Tibial nerve (tissue), 4 donors: ENCODE measurements around the gene CTSF. TPM values are rescaled to one million over a fixed set of nuclear protein-coding genes. Genes with fewer than 3 reads are reported as not detected.
"Not testable (repeated sequence)": the region's sequence is repeated elsewhere in the genome, so short reads cannot be mapped to it uniquely, and the experiment has no call there.

Experiments used
- DNase-seq, 2 donors: peaks; one replicate each; pipeline ENCODE4 v3.0.0-alpha.2; 2019; ENCODE audit warnings: low spot score in 2 of 2
- H3K27ac ChIP-seq, 4 donors: fragments of 200-600 bp; sonication (generic) in 3 of 4; one replicate each; pipeline ENCODE4 v1.5.1; 2017 to 2019; ENCODE audit warnings: mild to moderate bottlenecking in 1 of 4
- H3K27me3 ChIP-seq, 2 donors: fragments of 200-600 bp; sonication (generic) in 1 of 2; one replicate each; pipeline versions ENCODE4 v1.5.1 to v1.6.0; 2017 to 2019
- H3K36me3 ChIP-seq, 3 donors: fragments of 200-600 bp; sonication (generic); one replicate each; pipeline ENCODE4 v1.5.1; 2018 to 2019
- H3K4me1 ChIP-seq, 4 donors: fragments of 200-600 bp; sonication (generic) in 3 of 4; one replicate each; pipeline ENCODE4 v1.5.1; 2017 to 2019
- H3K4me3 ChIP-seq, 4 donors: fragments of 200-600 bp; sonication (generic) in 3 of 4; one replicate each; pipeline ENCODE4 v1.5.1; 2017 to 2019; ENCODE audit warnings: mild to moderate bottlenecking in 1 of 4, moderate library complexity in 1 of 4
- H3K9me3 ChIP-seq, 4 donors: fragments of 200-600 bp; sonication (generic) in 3 of 4; one replicate each; pipeline ENCODE4 v1.5.1; 2017 to 2019
- EP300 ChIP-seq, 2 donors: sonication (generic); formaldehyde crosslinking; IDR thresholded peaks; one replicate each; pipeline ENCODE4 v1.6.1; 2017; ENCODE audit warnings: antibody characterized with exemption in 2 of 2, mild to moderate bottlenecking in 1 of 2
- POLR2A ChIP-seq, 2 donors: fragments of 450-650 bp; IDR thresholded peaks; one replicate each; pipeline ENCODE4 v1.6.1; 2017; ENCODE audit warnings: antibody characterized with exemption in 2 of 2, mild to moderate bottlenecking in 2 of 2, moderate library complexity in 2 of 2
- WGBS, 2 donors: methylation state at CpG; one replicate each; pipeline ENCODE4 v1.1.5; 2018; 5-methylcytosine and 5-hydroxymethylcytosine counted together
- total RNA-seq, 4 donors: library from RNA; depleted of rRNA; stranded (reverse); fragments of >200 nt; gene quantifications; one replicate each; pipeline ENCODE4 v1.1.0, GENCODE V29; 2016
- TF ChIP-seq, protein P1 (sequence below), 5 experiments: fragments of 200-600 bp in 3 of 5; fragments of 450-650 bp in 2 of 5; sonication (generic) in 3 of 5; IDR thresholded peaks; one replicate each; pipeline ENCODE4 v1.5.1; 2016 to 2019; ENCODE audit warnings: antibody characterized with exemption in 5 of 5, mild to moderate bottlenecking in 3 of 5, moderate library complexity in 2 of 5

Gene CTSF
- total RNA-seq, 4 donors from 2014 or later: 102 to 322 (median 190) TPM

DNA sequence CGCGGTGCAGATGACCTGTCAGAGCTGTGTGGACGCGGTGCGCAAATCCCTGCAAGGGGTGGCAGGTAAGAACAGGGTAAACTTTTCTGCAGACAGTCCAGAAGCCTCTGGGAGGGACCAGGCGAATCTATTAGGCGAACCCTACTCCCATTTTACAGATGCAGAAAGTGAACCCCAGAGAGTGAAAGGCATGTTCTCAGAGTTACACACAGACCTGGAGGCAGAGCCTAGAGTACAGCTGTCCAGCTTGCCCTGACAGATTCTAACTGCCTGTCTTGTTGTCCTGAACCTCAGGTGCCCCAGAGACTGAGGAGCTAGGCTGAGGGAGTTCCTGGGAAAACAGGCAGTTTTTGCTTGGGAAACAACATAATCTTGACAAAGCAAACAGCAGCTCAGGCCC is 25.2 kb upstream of the CTSF start:
- H3K4me3 ChIP-seq: peak overlapping the region; percentile 37 to 74 (median 66)
- WGBS, 2 donors: 65 to 69% methylated on average over 7 of the region's 7 CpGs
- H3K36me3 ChIP-seq: no peaks in the 10 kb centered on the region
- TF ChIP-seq POLR2A (IDR thresholded peaks at IDR 0.05) (no peak), EP300 (IDR thresholded peaks at IDR 0.05) (no peak)
- TF ChIP-seq, protein P1, sequence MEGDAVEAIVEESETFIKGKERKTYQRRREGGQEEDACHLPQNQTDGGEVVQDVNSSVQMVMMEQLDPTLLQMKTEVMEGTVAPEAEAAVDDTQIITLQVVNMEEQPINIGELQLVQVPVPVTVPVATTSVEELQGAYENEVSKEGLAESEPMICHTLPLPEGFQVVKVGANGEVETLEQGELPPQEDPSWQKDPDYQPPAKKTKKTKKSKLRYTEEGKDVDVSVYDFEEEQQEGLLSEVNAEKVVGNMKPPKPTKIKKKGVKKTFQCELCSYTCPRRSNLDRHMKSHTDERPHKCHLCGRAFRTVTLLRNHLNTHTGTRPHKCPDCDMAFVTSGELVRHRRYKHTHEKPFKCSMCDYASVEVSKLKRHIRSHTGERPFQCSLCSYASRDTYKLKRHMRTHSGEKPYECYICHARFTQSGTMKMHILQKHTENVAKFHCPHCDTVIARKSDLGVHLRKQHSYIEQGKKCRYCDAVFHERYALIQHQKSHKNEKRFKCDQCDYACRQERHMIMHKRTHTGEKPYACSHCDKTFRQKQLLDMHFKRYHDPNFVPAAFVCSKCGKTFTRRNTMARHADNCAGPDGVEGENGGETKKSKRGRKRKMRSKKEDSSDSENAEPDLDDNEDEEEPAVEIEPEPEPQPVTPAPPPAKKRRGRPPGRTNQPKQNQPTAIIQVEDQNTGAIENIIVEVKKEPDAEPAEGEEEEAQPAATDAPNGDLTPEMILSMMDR (IDR thresholded peaks at IDR 0.05): no peak
- no peak for DNase-seq
- no peaks in the 10 kb centered on the region for H3K9me3 ChIP-seq
- peak overlapping the region; percentile 33 to 89 (median 86) for H3K27ac ChIP-seq
- peaks cover 0 to 38% (median 26%) of the 10 kb centered on the region in 4 donors for H3K4me1 ChIP-seq
- H3K27me3 ChIP-seq: no peaks in the 10 kb centered on the region

DNA sequence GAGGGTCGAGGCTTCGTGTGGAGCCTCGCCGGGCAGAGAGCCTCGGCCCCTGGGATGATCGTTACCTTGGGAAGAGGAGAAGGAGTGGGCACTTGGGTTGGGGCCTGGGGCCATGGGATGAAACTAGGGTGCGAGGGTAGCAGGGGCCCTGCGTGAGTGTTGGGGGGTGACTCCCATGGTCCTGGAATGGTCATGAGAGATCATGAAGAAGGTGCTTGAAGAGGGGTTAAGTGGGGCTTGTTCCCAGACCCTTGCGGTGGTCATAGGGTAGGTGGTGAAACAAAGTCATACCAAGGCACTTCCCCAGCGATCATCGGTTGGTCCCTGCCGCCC is 24.9 kb upstream of the CTSF start:
- Histone ChIP-seq H3K27me3 (no peaks in the 10 kb centered on the region), H3K27ac (peak overlapping the region; percentile 33 to 89 (median 86)), H3K4me1 (peaks cover 0 to 38% (median 26%) of the 10 kb centered on the region in 4 donors), H3K36me3 (no peaks in the 10 kb centered on the region), H3K4me3 (peak overlapping the region; percentile 37 to 74 (median 66)), H3K9me3 (no peaks in the 10 kb centered on the region)
- 7% methylated on average over 12 of the region's 12 CpGs for WGBS, 2 donors
- TF ChIP-seq POLR2A (IDR thresholded peaks at IDR 0.05) (no peak), EP300 (IDR thresholded peaks at IDR 0.05) (no peak)
- no peak for DNase-seq

DNA sequence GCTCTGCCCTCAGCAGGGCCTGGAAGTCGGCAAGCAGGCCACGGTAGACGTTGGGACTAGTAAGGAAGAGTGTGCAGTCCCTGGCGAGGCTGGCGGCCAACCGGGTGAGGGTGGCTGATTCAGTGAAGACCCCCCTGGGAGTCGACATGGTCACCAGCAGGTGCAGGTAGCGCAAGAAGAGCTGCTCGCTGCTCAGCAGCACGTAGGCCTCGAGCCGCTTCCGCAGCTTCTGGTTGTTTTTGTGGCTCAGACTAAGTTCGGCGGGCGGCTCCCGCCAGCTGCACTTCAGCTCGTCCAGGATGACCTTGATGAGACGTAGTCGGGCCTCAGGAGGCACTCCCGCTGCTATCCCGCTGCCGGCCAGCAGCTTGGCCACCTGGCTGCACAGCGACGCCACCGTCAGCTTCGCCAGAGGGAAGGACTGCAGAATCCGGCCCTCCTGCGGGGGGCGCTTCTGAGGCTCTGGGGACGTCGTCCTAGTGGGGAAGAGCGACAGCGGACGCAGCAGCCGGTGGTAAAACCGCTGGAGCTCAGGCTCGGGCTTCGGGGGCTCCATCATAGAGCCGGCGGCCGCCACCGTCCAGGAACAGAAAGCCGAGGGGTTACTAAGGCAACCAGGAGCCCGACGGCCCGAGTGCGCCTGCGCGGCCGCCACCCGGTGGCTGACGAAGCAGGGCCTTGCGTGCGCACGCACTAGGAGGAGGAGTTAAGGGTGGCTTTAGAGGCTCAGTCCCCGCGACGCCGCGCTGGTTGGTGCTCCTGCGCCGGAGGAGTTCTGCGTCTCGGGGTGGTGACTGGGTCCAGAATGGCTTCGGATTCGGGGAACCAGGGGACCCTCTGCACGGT is 24.3 kb upstream of the CTSF start, which contains the start of the genes CCDC87 and CCS:
Gene CCDC87, minus strand, starts transcription at position 607 of the 846 bp plus-strand sequence. Its CDS starts 48 bp downstream, at position 559.
Gene CCS, plus strand, starts transcription at position 729 of the 846 bp plus-strand sequence. Its CDS starts 77 bp downstream, at position 806.
- 13 to 22% methylated on average over 40 to 63 of the region's 68 CpGs for WGBS, 2 donors
- Histone ChIP-seq H3K36me3 (no peaks in the 10 kb centered on the region), H3K4me1 (peaks cover 0 to 38% (median 26%) of the 10 kb centered on the region in 4 donors), H3K4me3 (peak within 1 kb of the TSS; percentile 37 to 74 (median 66)), H3K9me3 (no peaks in the 10 kb centered on the region), H3K27me3 (no peaks in the 10 kb centered on the region), H3K27ac (peak within 1 kb of the TSS; percentile 33 to 89 (median 86))
- TF ChIP-seq POLR2A (IDR thresholded peaks at IDR 0.05) (peak; percentile 79 to 91), EP300 (IDR thresholded peaks at IDR 0.05) (peak; percentile 98)
- TF ChIP-seq, protein P1 (IDR thresholded peaks at IDR 0.05): peak; percentile 56 to 90 (median 75)
- DNase-seq: peak; percentile 95 to 97

DNA sequence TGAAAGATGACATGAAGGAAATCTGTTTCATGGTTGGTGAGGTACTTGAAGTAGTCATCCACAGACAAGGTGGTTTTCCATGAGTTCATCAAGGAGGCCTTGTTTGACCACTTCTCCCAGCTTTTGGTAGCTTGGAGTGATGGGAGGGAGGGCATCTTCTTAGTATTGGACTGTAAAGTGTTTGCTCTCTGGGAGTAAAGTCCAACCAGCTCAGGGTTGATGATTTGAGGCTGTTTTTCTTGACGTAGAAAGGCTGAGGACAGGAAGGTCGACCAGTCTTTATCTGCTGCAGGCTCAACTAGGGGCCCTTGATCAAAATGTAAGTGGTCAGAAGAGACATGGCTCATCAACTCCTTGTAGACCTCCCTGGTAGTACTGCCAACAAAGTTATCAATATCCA is 22.8 kb upstream of the CTSF start:
- Histone ChIP-seq H3K4me1 (peaks cover 0 to 34% (median 26%) of the 10 kb centered on the region in 4 donors), H3K4me3 (no peak overlapping the region), H3K9me3 (no peaks in the 10 kb centered on the region), H3K36me3 (no peaks in the 10 kb centered on the region), H3K27ac (no peak overlapping the region), H3K27me3 (no peaks in the 10 kb centered on the region)
- TF ChIP-seq, protein P1 (IDR thresholded peaks at IDR 0.05): no peak
- no peak for TF ChIP-seq POLR2A (IDR thresholded peaks at IDR 0.05)
- TF ChIP-seq EP300 (IDR thresholded peaks at IDR 0.05): no peak
- 86 to 88% methylated on average over 2 of the region's 2 CpGs for WGBS, 2 donors
- no peak for DNase-seq

DNA sequence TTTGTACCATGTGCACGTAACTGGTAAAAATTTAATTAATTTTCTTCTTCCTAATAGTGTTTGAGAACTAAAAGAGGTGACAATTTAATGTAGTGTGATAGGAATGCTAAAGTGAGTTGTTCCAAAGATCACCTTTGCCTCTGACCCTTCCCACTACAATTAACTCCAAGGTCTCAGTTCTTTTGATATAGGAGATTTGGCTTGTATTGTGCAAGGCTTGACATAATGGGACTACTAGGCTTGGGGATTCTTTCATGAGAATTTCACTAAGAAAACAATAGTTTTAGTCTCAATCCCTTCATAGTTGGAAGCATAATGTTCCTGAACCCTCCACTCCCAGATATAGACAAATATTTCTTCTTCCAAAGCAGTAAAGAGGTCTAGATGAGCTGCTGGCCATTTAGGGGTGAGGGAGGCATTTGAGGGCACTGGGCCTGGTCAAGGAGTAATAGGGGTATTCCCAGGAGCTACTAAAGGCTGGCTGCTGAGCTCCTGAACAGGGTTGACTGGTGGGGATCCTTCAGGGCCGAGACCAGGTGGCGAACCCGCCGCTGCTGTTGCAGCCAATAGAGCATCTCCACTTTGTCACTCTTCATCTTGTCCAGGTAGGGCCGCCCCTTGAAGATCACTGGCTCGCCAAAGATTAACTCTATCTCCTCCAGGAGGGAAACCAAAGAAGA is 21.7 kb upstream of the CTSF start:
- H3K9me3 ChIP-seq: no peaks in the 10 kb centered on the region
- H3K27me3 ChIP-seq: no peaks in the 10 kb centered on the region
- TF ChIP-seq POLR2A (IDR thresholded peaks at IDR 0.05) (no peak), EP300 (IDR thresholded peaks at IDR 0.05) (no peak)
- TF ChIP-seq, protein P1 (IDR thresholded peaks at IDR 0.05): no peak
- H3K36me3 ChIP-seq: no peaks in the 10 kb centered on the region
- WGBS, 2 donors: 97 to 98% methylated on average over 7 of the region's 7 CpGs
- no peak overlapping the region for H3K27ac ChIP-seq
- no peak overlapping the region for H3K4me3 ChIP-seq
- H3K4me1 ChIP-seq: peaks cover 0 to 25% (median 21%) of the 10 kb centered on the region in 4 donors
- no peak for DNase-seq

DNA sequence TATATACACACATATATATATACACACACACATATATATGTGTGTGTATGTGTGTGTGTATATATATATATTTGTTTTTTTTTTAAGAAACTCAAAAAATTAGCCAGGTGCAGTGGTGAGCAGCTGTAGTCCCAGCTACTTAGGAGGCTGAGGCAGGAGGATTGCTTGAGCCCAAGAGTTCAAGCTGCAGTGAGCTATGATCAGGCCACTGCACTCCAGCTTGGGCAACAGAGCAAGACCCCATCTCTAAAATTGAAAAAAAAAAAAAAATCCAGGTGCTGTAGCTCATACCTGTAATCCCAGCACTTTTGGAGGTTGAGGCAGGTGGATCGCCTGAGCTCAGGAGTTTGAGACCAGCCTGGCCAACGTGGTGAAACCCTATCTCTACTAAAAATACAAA is 20.9 kb upstream of the CTSF start:
- DNase-seq, H3K36me3 ChIP-seq, H3K27ac ChIP-seq, H3K9me3 ChIP-seq, H3K4me3 ChIP-seq, H3K27me3 ChIP-seq: not testable (repeated sequence)
- peaks cover 0 to 17% (median 16%) of the 10 kb centered on the region in 4 donors for H3K4me1 ChIP-seq
- 53 to 78% methylated on average over 2 of the region's 2 CpGs for WGBS, 2 donors
